ENCODE measurements around the gene TTLL11. TPM values are rescaled to one million over a fixed set of nuclear protein-coding genes. Genes with fewer than 3 reads are reported as not detected.

TTLL11 gene
- total RNA-seq, 4 donors from 2014 or later = 15.1 to 42.6 (median 29.1) TPM

- no peak for ATAC-seq
- no peak overlapping the region for H3K4me3 ChIP-seq
- H3K27ac ChIP-seq = no peak overlapping the region
- TF ChIP-seq EP300 (IDR thresholded peaks at IDR 0.05) (no peak), POLR2AphosphoS5 (IDR thresholded peaks at IDR 0.05) (no peak), CTCF (IDR thresholded peaks at IDR 0.05) (no peak), POLR2A (IDR thresholded peaks at IDR 0.05) (no peak)
- no peaks in the 10 kb centered on the region for H3K4me1 ChIP-seq
- no peaks in the 10 kb centered on the region for H3K27me3 ChIP-seq
- 93 to 98% methylated on average over 4 of the region's 4 CpGs for WGBS, 2 donors (ENCODE audit: low coverage in 1 of 2)
- no peaks in the 10 kb centered on the region for H3K9me3 ChIP-seq
- peaks cover 0 to 6% of the 10 kb centered on the region in 2 donors for H3K36me3 ChIP-seq
Measured at GRCh38 chr9:121917375-121918335, 175.5 kb downstream of the TTLL11 start.

- H3K27ac ChIP-seq = no peak overlapping the region
- no peak for TF ChIP-seq CTCF (IDR thresholded peaks at IDR 0.05)
- no peak for TF ChIP-seq EP300 (IDR thresholded peaks at IDR 0.05)
- no peak for TF ChIP-seq POLR2AphosphoS5 (IDR thresholded peaks at IDR 0.05)
- TF ChIP-seq POLR2A (IDR thresholded peaks at IDR 0.05) = no peak
- peaks cover 0 to 6% of the 10 kb centered on the region in 2 donors for H3K36me3 ChIP-seq
- H3K9me3 ChIP-seq = no peaks in the 10 kb centered on the region
- no peaks in the 10 kb centered on the region for H3K27me3 ChIP-seq
- ATAC-seq = no peak
- WGBS, 2 donors (ENCODE audit: low coverage in 1 of 2) = 85 to 94% methylated on average over 4 of the region's 4 CpGs
- no peak overlapping the region for H3K4me3 ChIP-seq
- no peaks in the 10 kb centered on the region for H3K4me1 ChIP-seq
Measured at GRCh38 chr9:121915304-121915625, 177.8 kb downstream of the TTLL11 start.

- WGBS, 2 donors (ENCODE audit: low coverage in 1 of 2) = 77 to 94% methylated on average over 3 of the region's 10 CpGs
- no peaks in the 10 kb centered on the region for H3K4me1 ChIP-seq
- TF ChIP-seq POLR2AphosphoS5 (IDR thresholded peaks at IDR 0.05) (no peak), EP300 (IDR thresholded peaks at IDR 0.05) (no peak), CTCF (IDR thresholded peaks at IDR 0.05) (no peak), POLR2A (IDR thresholded peaks at IDR 0.05) (no peak)
- H3K36me3 ChIP-seq = peaks cover 0 to 6% of the 10 kb centered on the region in 2 donors
- H3K9me3 ChIP-seq = no peaks in the 10 kb centered on the region
- no peak for ATAC-seq
- no peak overlapping the region for H3K4me3 ChIP-seq
- H3K27ac ChIP-seq = no peak overlapping the region
- H3K27me3 ChIP-seq = no peaks in the 10 kb centered on the region
Measured at GRCh38 chr9:121914604-121915303, 178.4 kb downstream of the TTLL11 start.

GRCh38 chr9:121914017-121914595 lies 179.0 kb downstream of the TTLL11 start:
- Histone ChIP-seq H3K4me1 (no peaks in the 10 kb centered on the region), H3K27me3 (no peaks in the 10 kb centered on the region), H3K9me3 (no peaks in the 10 kb centered on the region), H3K4me3 (no peak overlapping the region), H3K27ac (no peak overlapping the region), H3K36me3 (peaks cover 0 to 6% of the 10 kb centered on the region in 2 donors)
- no peak for TF ChIP-seq EP300 (IDR thresholded peaks at IDR 0.05)
- TF ChIP-seq CTCF (IDR thresholded peaks at IDR 0.05) = no peak
- TF ChIP-seq POLR2A (IDR thresholded peaks at IDR 0.05) = no peak
- TF ChIP-seq POLR2AphosphoS5 (IDR thresholded peaks at IDR 0.05) = no peak
- ATAC-seq = no peak
- 94 to 96% methylated on average over 4 to 6 of the region's 6 CpGs for whole genome bisulfite sequencing, 2 donors (ENCODE audit: low coverage in 1 of 2)

Data from gastroesophageal sphincter (tissue), 4 donors.